Measurements from ENCODE around the gene BSCL2. TPM values are rescaled to one million over a fixed set of nuclear protein-coding genes. Genes with fewer than 3 reads are reported as not detected.
"Not testable (repeated sequence)": the region's sequence is repeated elsewhere in the genome, so short reads cannot be mapped to it uniquely, and the experiment has no call there.

The BSCL2 gene
- total RNA-seq: 21.6 TPM

GRCh38 chr11:62707277-62707861, at the start of gene BSCL2, which contains the start of gene GNG3:
BSCL2 (minus strand) TSS chr11:62707424; CDS start chr11:62707195, 229 bp downstream.
GNG3 (plus strand) TSS chr11:62707676; CDS start chr11:62708296, 620 bp downstream.
- DNase-seq: no peak

GRCh38 chr11:62755086-62755615, 47.9 kb upstream of the BSCL2 start:
- no peak for DNase-seq

GRCh38 chr11:62753736-62754603, 46.7 kb upstream of the BSCL2 start, which contains the start of gene ZBTB3:
ZBTB3 (minus strand) TSS chr11:62754160; CDS start chr11:62753664, 496 bp downstream.
- DNase-seq: peak; percentile 99

GRCh38 chr11:62752994-62753735, 45.9 kb upstream of the BSCL2 start:
- DNase-seq: no peak

- no peak for DNase-seq
Observed at GRCh38 chr11:62752177-62752785, 45.1 kb upstream of the BSCL2 start.

DNA sequence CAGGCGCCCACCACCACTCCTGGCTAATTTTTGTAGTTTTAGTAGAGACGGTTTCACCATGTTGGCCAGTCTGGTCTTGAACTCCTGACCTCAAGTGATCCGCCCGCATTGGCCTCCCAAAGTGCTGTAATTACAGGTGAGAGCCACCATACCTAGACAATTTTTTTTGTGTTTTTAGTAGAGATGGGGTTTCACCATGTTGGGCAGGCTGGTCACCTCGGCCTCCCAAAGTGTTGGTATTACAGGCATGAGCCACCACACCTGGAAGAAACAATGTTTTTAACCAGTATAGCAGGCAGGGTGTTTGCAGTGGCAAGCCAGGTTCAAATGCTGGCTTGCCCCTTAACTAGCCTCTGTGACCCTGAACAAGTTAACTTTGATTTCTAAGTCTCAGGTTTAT, 42.7 kb upstream of the BSCL2 start:
- not testable (repeated sequence) for DNase-seq

DNA sequence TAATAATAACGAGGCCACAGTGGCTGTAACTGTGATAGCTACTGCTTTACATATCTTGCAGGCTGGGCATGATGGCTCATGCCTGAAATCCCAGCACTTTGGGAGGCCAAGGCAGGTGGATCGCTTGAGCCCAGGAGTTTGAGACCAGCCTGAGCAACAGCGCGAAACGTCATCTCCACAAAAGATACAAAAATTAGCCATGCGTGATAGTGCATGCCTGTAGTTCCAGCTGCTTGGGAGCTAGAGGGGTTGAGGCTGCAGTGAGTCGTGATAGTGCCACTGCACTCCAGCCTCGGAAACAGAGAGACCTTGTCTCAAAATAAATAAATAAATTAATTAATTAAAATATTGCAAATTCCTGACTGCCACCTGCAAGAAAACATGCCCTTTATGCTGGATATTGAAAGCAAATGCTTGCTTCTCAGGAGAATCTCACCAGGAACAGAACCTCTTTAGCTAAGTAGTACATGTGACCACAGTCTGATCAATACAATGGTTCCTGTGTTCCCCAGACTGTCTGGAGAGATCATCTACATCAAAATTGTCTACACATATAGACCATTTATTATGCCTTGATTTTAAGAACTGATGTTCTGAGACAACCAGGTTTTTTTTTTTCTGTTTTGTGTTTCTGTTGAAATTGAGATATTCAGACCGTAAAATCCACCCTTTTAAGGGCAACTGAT, 40.4 kb upstream of the BSCL2 start:
- DNase-seq: no peak

GRCh38 chr11:62737196-62737595, 30.0 kb upstream of the BSCL2 start:
- no peak for DNase-seq

- no peak for DNase-seq
Observed at GRCh38 chr11:62732830-62733229, 25.6 kb upstream of the BSCL2 start.

DNA sequence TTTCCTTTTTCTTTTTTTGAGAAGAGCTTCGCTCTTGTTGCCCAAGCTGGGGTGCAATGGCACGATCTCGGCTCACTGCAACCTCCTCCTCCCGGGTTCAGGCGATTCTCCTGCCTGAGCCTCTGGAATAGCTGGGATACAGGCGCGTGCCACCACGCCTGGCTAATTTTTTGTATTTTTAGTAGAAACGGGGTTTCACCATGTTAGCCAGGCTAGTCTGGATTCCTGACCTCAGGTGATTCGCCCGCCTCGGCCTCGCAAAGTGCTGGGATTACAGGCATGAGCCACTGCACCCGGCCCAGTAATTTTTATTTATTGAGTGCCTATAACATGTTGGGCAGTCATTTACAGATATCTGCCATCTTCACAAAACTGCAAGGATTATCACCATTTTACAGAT, 22.9 kb upstream of the BSCL2 start:
- DNase-seq: not testable (repeated sequence)

DNA sequence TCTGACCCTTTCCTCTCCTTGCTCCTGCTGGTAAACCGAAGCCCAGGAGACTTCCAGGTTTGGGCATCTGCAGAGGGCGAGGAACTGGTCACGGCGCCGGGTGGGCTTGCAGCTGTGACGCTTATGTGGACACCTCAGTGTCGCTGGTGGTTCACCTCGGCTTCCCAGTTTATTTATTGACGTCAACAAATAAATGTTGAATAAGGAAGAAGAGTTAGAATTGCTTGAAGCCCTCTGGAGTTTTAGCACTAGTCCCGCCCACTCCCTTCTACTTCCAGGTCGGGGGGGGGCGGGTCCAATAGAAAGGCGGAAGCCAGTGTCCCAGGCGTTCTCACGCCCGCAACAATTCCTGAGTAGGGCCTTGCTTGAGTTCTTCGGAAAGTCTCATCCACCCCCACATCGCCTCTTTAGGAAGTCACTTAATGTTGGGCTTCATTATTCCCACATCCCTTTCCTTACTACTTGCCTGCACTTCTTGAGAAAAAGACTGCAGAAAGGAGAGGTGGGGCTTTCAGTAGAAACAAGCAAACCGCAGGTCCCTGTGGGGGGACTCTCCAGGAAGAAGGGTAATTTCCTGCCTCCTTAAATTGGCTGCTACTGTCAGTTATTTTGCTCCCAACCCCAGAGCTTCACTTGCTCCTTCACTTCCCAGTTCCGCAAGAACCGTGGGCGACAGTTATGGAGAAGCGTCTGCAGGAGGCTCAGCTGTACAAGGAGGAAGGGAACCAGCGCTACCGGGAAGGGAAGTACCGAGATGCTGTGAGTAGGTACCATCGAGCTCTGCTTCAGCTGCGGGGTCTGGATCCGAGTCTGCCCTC, 21.2 kb upstream of the BSCL2 start, which contains the start of gene TTC9C:
Gene TTC9C, plus strand, starts transcription at position 316 of the 818 bp plus-strand sequence. Its CDS starts 363 bp downstream, at position 679.
- DNase-seq: peak; percentile 93

DNA sequence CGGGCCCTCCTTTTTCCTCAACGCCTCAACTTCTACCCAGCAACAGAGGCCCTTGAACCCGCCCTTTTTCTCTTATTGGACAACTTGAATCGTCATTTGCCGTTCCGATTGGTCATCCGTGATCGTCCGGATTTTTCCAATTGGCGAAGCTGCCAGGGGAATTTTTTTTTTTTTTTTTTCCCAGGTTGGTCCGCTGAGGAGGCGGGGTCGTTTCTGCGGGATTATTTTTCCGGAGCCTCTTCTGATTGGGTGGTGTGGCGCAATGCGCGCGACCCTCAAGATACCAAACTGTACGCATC, 20.6 kb upstream of the BSCL2 start:
- peak; percentile 97 for DNase-seq

DNA sequence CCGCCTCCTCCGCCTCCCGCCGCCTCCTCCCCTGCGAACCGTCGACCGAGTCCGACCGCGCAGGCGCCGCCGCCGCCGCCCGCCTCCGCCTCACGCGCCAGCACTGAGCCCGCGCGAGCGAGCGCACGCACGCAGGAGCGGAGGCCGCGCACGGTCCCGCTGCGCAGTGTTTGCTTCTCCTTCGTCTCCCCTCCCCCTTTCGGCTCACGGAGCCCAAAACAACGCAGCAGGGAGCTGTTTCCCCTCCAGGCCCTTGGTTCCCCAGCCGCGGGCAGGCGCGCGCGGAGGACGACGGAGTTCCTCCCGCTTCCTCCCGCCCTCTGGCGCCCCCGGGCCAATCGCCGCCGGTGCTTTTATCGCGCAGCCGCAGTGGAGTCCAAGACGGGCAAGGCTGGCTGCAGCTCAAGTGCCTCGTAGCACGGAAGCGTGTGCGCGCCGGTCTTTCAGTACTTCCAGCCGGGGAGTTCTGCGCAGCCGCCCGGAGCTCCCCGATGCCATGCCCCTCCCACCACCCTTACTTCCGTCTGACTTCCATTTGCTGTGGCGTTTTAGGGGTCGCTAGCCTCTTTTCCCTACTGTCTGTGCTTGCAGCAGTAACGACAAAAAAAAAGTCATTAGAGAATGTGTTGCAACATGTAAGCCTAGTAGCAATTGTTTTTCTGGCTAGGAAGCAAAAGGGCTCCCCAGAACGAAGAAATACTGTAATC, 20.1 kb upstream of the BSCL2 start, which contains the start of gene HNRNPUL2:
Gene HNRNPUL2, minus strand, starts transcription at position 293 of the 707 bp plus-strand sequence. CDS start 301 bp downstream, outside the sequence.
- peak; percentile 99 for DNase-seq

GRCh38 chr11:62726915-62727164, 19.6 kb upstream of the BSCL2 start:
- no peak for DNase-seq

- no peak for DNase-seq
Observed at GRCh38 chr11:62726156-62726914, 19.1 kb upstream of the BSCL2 start.

GRCh38 chr11:62725646-62726045, 18.4 kb upstream of the BSCL2 start:
- no peak for DNase-seq

GRCh38 chr11:62724171-62724570, 16.9 kb upstream of the BSCL2 start:
- no peak for DNase-seq

GRCh38 chr11:62721994-62722393, 14.8 kb upstream of the BSCL2 start:
- no peak for DNase-seq

GRCh38 chr11:62719302-62719978, 12.2 kb upstream of the BSCL2 start:
- no peak for DNase-seq

Measured in skin of body (tissue), 2 donors.